Measurements from ENCODE around the gene CDK14.
"Not testable (repeated sequence)": the region's sequence is repeated elsewhere in the genome, so short reads cannot be mapped to it uniquely, and the experiment has no call there.

Gene CDK14

GRCh38 chr7:90896458-90896857, 300.3 kb downstream of the CDK14 start:
- Histone ChIP-seq H3K4me3 (ENCODE audit: low read length) (no peak overlapping the region), H3K27me3 (ENCODE audit: control insufficient read depth, insufficient read depth, low read length) (no peaks in the 10 kb centered on the region), H3K9ac (ENCODE audit: low read length) (no peak overlapping the region), H3K27ac (ENCODE audit: low read depth, low read length) (no peak overlapping the region), H3K36me3 (ENCODE audit: control insufficient read depth, insufficient read depth, low read length) (no peaks in the 10 kb centered on the region), H3K4me1 (ENCODE audit: control insufficient read depth, insufficient read depth, low read length) (no peaks in the 10 kb centered on the region)

- H3K27ac ChIP-seq (ENCODE audit: low read depth, low read length): no peak overlapping the region
- H3K9ac ChIP-seq (ENCODE audit: low read length): no peak overlapping the region
- H3K4me3 ChIP-seq (ENCODE audit: low read length): no peak overlapping the region
- H3K4me1 ChIP-seq (ENCODE audit: control insufficient read depth, insufficient read depth, low read length): no peaks in the 10 kb centered on the region
- no peaks in the 10 kb centered on the region for H3K36me3 ChIP-seq (ENCODE audit: control insufficient read depth, insufficient read depth, low read length)
- H3K27me3 ChIP-seq (ENCODE audit: control insufficient read depth, insufficient read depth, low read length): no peaks in the 10 kb centered on the region
These were observed 301.9 kb downstream of the CDK14 start for GRCh38 chr7:90897961-90898469.

GRCh38 chr7:90900628-90901356, 304.7 kb downstream of the CDK14 start:
- H3K36me3 ChIP-seq (ENCODE audit: control insufficient read depth, insufficient read depth, low read length): no peaks in the 10 kb centered on the region
- H3K27ac ChIP-seq (ENCODE audit: low read depth, low read length): no peak overlapping the region

GRCh38 chr7:90903841-90904240, 307.7 kb downstream of the CDK14 start:
- no peak overlapping the region for H3K9ac ChIP-seq (ENCODE audit: low read length)
- no peaks in the 10 kb centered on the region for H3K27me3 ChIP-seq (ENCODE audit: control insufficient read depth, insufficient read depth, low read length)
- H3K27ac ChIP-seq (ENCODE audit: low read depth, low read length): no peak overlapping the region
- no peak overlapping the region for H3K4me3 ChIP-seq (ENCODE audit: low read length)
- no peaks in the 10 kb centered on the region for H3K36me3 ChIP-seq (ENCODE audit: control insufficient read depth, insufficient read depth, low read length)
- H3K4me1 ChIP-seq (ENCODE audit: control insufficient read depth, insufficient read depth, low read length): no peaks in the 10 kb centered on the region

More at GRCh38 chr7:90900628-90901356, 304.7 kb downstream of the CDK14 start:
- H3K27me3 ChIP-seq (ENCODE audit: control insufficient read depth, insufficient read depth, low read length): no peaks in the 10 kb centered on the region
- H3K4me3 ChIP-seq (ENCODE audit: low read length): no peak overlapping the region
- no peak overlapping the region for H3K9ac ChIP-seq (ENCODE audit: low read length)
- H3K4me1 ChIP-seq (ENCODE audit: control insufficient read depth, insufficient read depth, low read length): no peaks in the 10 kb centered on the region

GRCh38 chr7:90910136-90910535, 314.0 kb downstream of the CDK14 start:
- no peaks in the 10 kb centered on the region for H3K4me1 ChIP-seq (ENCODE audit: control insufficient read depth, insufficient read depth, low read length)
- no peak overlapping the region for H3K9ac ChIP-seq (ENCODE audit: low read length)
- H3K4me3 ChIP-seq (ENCODE audit: low read length): no peak overlapping the region
- H3K36me3 ChIP-seq (ENCODE audit: control insufficient read depth, insufficient read depth, low read length): no peaks in the 10 kb centered on the region
- no peak overlapping the region for H3K27ac ChIP-seq (ENCODE audit: low read depth, low read length)
- H3K27me3 ChIP-seq (ENCODE audit: control insufficient read depth, insufficient read depth, low read length): no peaks in the 10 kb centered on the region

- Histone ChIP-seq H3K4me3 (ENCODE audit: low read length) (no peak overlapping the region), H3K9ac (ENCODE audit: low read length) (no peak overlapping the region), H3K27ac (ENCODE audit: low read depth, low read length) (no peak overlapping the region), H3K27me3 (ENCODE audit: control insufficient read depth, insufficient read depth, low read length) (no peaks in the 10 kb centered on the region), H3K36me3 (ENCODE audit: control insufficient read depth, insufficient read depth, low read length) (no peaks in the 10 kb centered on the region), H3K4me1 (ENCODE audit: control insufficient read depth, insufficient read depth, low read length) (no peaks in the 10 kb centered on the region)
These were observed 320.2 kb downstream of the CDK14 start for GRCh38 chr7:90916319-90916718.

- Histone ChIP-seq H3K4me3 (ENCODE audit: low read length) (no peak overlapping the region), H3K27ac (ENCODE audit: low read depth, low read length) (no peak overlapping the region), H3K27me3 (ENCODE audit: control insufficient read depth, insufficient read depth, low read length) (no peaks in the 10 kb centered on the region), H3K4me1 (ENCODE audit: control insufficient read depth, insufficient read depth, low read length) (no peaks in the 10 kb centered on the region), H3K36me3 (ENCODE audit: control insufficient read depth, insufficient read depth, low read length) (no peaks in the 10 kb centered on the region), H3K9ac (ENCODE audit: low read length) (no peak overlapping the region)
These were observed 321.4 kb downstream of the CDK14 start for GRCh38 chr7:90917539-90917938.

GRCh38 chr7:90918303-90918702, 322.2 kb downstream of the CDK14 start:
- H3K36me3 ChIP-seq (ENCODE audit: control insufficient read depth, insufficient read depth, low read length): no peaks in the 10 kb centered on the region
- no peaks in the 10 kb centered on the region for H3K27me3 ChIP-seq (ENCODE audit: control insufficient read depth, insufficient read depth, low read length)
- H3K9ac ChIP-seq (ENCODE audit: low read length): no peak overlapping the region
- no peaks in the 10 kb centered on the region for H3K4me1 ChIP-seq (ENCODE audit: control insufficient read depth, insufficient read depth, low read length)
- no peak overlapping the region for H3K4me3 ChIP-seq (ENCODE audit: low read length)
- no peak overlapping the region for H3K27ac ChIP-seq (ENCODE audit: low read depth, low read length)

- H3K27me3 ChIP-seq (ENCODE audit: control insufficient read depth, insufficient read depth, low read length): no peaks in the 10 kb centered on the region
- H3K4me3 ChIP-seq (ENCODE audit: low read length): no peak overlapping the region
- no peaks in the 10 kb centered on the region for H3K36me3 ChIP-seq (ENCODE audit: control insufficient read depth, insufficient read depth, low read length)
- H3K27ac ChIP-seq (ENCODE audit: low read depth, low read length): no peak overlapping the region
- H3K4me1 ChIP-seq (ENCODE audit: control insufficient read depth, insufficient read depth, low read length): no peaks in the 10 kb centered on the region
- no peak overlapping the region for H3K9ac ChIP-seq (ENCODE audit: low read length)
These were observed 323.7 kb downstream of the CDK14 start for GRCh38 chr7:90919816-90920215.

- Histone ChIP-seq H3K27ac (ENCODE audit: low read depth, low read length) (no peak overlapping the region), H3K36me3 (ENCODE audit: control insufficient read depth, insufficient read depth, low read length) (no peaks in the 10 kb centered on the region), H3K9ac (ENCODE audit: low read length) (no peak overlapping the region), H3K4me3 (ENCODE audit: low read length) (no peak overlapping the region), H3K27me3 (ENCODE audit: control insufficient read depth, insufficient read depth, low read length) (no peaks in the 10 kb centered on the region), H3K4me1 (ENCODE audit: control insufficient read depth, insufficient read depth, low read length) (no peaks in the 10 kb centered on the region)
These were observed 324.2 kb downstream of the CDK14 start for GRCh38 chr7:90920336-90920735.

GRCh38 chr7:90923541-90923997, 327.4 kb downstream of the CDK14 start:
- Histone ChIP-seq H3K36me3 (ENCODE audit: control insufficient read depth, insufficient read depth, low read length) (no peaks in the 10 kb centered on the region), H3K9ac (ENCODE audit: low read length) (no peak overlapping the region), H3K4me3 (ENCODE audit: low read length) (no peak overlapping the region), H3K27me3 (ENCODE audit: control insufficient read depth, insufficient read depth, low read length) (no peaks in the 10 kb centered on the region), H3K4me1 (ENCODE audit: control insufficient read depth, insufficient read depth, low read length) (no peaks in the 10 kb centered on the region), H3K27ac (ENCODE audit: low read depth, low read length) (no peak overlapping the region)

- H3K4me3 ChIP-seq (ENCODE audit: low read length); H3K9ac ChIP-seq (ENCODE audit: low read length); H3K4me1 ChIP-seq (ENCODE audit: control insufficient read depth, insufficient read depth, low read length); H3K27me3 ChIP-seq (ENCODE audit: control insufficient read depth, insufficient read depth, low read length); H3K27ac ChIP-seq (ENCODE audit: low read depth, low read length); H3K36me3 ChIP-seq (ENCODE audit: control insufficient read depth, insufficient read depth, low read length): not testable (repeated sequence)
These were observed 332.7 kb downstream of the CDK14 start for GRCh38 chr7:90928700-90929424.
